SH-SY5Y (cell line): ENCODE measurements around the gene SDC3.

Source experiments
- GATA2 ChIP-seq: IDR thresholded peaks from 2 replicates; pipeline ENCODE4 v1.6.1; 2011; ENCODE audit warnings: mild to moderate bottlenecking, low read depth, low read length
- GATA3 ChIP-seq: IDR thresholded peaks from 2 replicates; pipeline ENCODE4 v1.6.1; 2011; ENCODE audit warnings: low read depth, mild to moderate bottlenecking, low read length, moderate library complexity

DNA sequence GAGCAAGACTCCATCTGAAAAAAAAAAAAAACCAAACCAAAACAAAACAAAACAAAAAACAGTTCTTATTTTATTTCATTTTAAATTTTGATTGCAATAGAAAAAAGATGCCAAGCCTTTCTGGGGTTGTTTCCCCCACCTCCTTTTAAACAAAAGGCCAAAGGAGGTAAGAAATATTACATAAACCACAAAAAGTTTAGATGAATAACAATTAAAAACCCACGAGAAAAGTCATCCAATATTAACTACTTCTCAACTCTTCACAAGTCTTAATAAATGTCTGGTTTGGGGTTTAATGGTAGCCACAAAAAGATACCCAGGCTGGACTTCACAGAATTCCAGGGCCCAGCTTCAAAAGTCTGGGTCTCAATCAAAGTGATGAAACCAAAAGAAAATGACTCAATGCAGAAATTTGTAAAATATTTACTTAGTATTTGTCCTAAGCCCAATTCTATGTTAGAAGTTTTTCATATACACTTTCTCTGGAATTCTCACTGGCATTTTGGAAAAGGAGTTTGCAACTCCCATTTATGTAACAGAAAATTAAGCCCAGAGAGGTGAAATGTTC lies 47.0 kb upstream of the SDC3 start:
- TF ChIP-seq GATA2 (no peak), GATA3 (no peak)
